Osteoblast (primary cell): Measurements from ENCODE around the gene MRPL36. TPM values are rescaled to one million over a fixed set of nuclear protein-coding genes. Genes with fewer than 3 reads are reported as not detected.

ENCODE experiments used
- DNase-seq: peaks from one replicate; pipeline ENCODE4 v3.0.0; 2011; ENCODE audit warnings: low spot score, mixed read lengths; ENCODE audit not compliant: insufficient read length; ENCODE audit errors: missing footprints
- H2AFZ ChIP-seq: 2 replicates; pipeline ENCODE4 v1.6.0; 2011; ENCODE audit warnings: mild to moderate bottlenecking, low read length
- H3K27ac ChIP-seq: 2 replicates; pipeline ENCODE4 v1.5.1; 2011; ENCODE audit warnings: mild to moderate bottlenecking, low read depth, low read length, moderate library complexity
- H3K27me3 ChIP-seq: 2 replicates; pipeline ENCODE4 v1.6.0; 2012; ENCODE audit warnings: mild to moderate bottlenecking, control low read depth, inconsistent platforms, low read length, moderate library complexity; ENCODE audit not compliant: insufficient read depth
- H3K36me3 ChIP-seq: 2 replicates; pipeline ENCODE4 v1.5.1; 2011; ENCODE audit warnings: mild to moderate bottlenecking, low read length, control low read depth, moderate library complexity; ENCODE audit not compliant: insufficient read depth
- H3K4me1 ChIP-seq: 2 replicates; pipeline ENCODE4 v1.5.1; 2011; ENCODE audit warnings: mild to moderate bottlenecking, low read length, control low read depth, moderate library complexity; ENCODE audit not compliant: insufficient read depth
- H3K4me2 ChIP-seq: 2 replicates; pipeline ENCODE4 v1.6.0; 2011; ENCODE audit warnings: mild to moderate bottlenecking, low read length; ENCODE audit not compliant: insufficient read depth
- H3K4me3 ChIP-seq: fragments of 200-600 bp; sonication (generic); 3 replicates; pipeline ENCODE4 v1.5.1; 2012; ENCODE audit warnings: mild to moderate bottlenecking, low read length, inconsistent platforms; ENCODE audit not compliant: insufficient read depth
- H3K79me2 ChIP-seq: 2 replicates; pipeline ENCODE4 v1.6.0; 2012; ENCODE audit warnings: mild to moderate bottlenecking, low read length, control low read depth, inconsistent platforms; ENCODE audit not compliant: insufficient read depth
- H3K9me3 ChIP-seq: 2 replicates; pipeline ENCODE4 v1.5.1; 2011; ENCODE audit warnings: low read depth, low read length, control low read depth
- H4K20me1 ChIP-seq: 2 replicates; pipeline ENCODE4 v1.6.0; 2012; ENCODE audit warnings: mild to moderate bottlenecking, low read length, control low read depth; ENCODE audit not compliant: insufficient read depth
- total RNA-seq: library from RNA; depleted of rRNA; stranded (reverse); fragments of >200 nt; gene quantifications from 2 replicates; pipeline ENCODE4 v1.2.3, GENCODE V29; 2012
- TF ChIP-seq, protein P1 (sequence below): IDR thresholded peaks from 2 replicates; pipeline ENCODE4 v1.5.1; 2011; ENCODE audit warnings: mild to moderate bottlenecking, low read depth, low read length, moderate library complexity; ENCODE audit errors: extremely low read depth

The MRPL36 gene
- total RNA-seq, 1 donor: 35.1 TPM

- Histone ChIP-seq H3K36me3 (no peaks in the 10 kb centered on the region), H3K27ac (no peak overlapping the region), H2AFZ (no peak overlapping the region), H3K4me3 (no peak overlapping the region), H3K4me1 (no peaks in the 10 kb centered on the region), H3K27me3 (peaks cover 29% of the 10 kb centered on the region), H4K20me1 (no peaks in the 10 kb centered on the region), H3K4me2 (no peak overlapping the region), H3K9me3 (no peaks in the 10 kb centered on the region), H3K79me2 (no peaks in the 10 kb centered on the region)
- TF ChIP-seq, protein P1, sequence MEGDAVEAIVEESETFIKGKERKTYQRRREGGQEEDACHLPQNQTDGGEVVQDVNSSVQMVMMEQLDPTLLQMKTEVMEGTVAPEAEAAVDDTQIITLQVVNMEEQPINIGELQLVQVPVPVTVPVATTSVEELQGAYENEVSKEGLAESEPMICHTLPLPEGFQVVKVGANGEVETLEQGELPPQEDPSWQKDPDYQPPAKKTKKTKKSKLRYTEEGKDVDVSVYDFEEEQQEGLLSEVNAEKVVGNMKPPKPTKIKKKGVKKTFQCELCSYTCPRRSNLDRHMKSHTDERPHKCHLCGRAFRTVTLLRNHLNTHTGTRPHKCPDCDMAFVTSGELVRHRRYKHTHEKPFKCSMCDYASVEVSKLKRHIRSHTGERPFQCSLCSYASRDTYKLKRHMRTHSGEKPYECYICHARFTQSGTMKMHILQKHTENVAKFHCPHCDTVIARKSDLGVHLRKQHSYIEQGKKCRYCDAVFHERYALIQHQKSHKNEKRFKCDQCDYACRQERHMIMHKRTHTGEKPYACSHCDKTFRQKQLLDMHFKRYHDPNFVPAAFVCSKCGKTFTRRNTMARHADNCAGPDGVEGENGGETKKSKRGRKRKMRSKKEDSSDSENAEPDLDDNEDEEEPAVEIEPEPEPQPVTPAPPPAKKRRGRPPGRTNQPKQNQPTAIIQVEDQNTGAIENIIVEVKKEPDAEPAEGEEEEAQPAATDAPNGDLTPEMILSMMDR: no peak
- DNase-seq: peak; percentile 52
Measured at GRCh38 chr5:1836176-1836890, 36.7 kb upstream of the MRPL36 start.

DNA sequence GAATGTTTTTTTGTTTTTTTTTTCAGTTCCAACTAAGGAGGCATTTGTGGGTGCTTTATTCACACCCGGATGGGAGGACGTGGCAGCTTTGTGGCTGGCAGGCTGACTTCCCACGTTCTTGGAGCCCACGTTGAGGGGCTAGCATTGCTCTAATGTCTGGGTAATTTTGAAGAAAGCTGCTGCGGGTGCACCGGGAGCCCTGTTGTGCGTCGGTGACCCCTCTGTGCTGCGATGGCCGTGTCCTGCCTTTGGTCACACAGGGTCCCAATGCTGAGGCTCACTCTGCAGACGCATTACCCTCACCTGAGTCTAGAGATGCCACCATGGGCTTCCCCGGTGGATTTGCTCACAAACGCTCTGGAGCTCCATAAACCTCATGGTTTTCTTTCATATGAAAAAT is 35.8 kb upstream of the MRPL36 start:
- Histone ChIP-seq H2AFZ (no peak overlapping the region), H3K27me3 (peaks cover 34% of the 10 kb centered on the region), H3K27ac (no peak overlapping the region), H4K20me1 (no peaks in the 10 kb centered on the region), H3K36me3 (no peaks in the 10 kb centered on the region), H3K4me3 (no peak overlapping the region), H3K79me2 (no peaks in the 10 kb centered on the region), H3K9me3 (no peaks in the 10 kb centered on the region), H3K4me2 (no peak overlapping the region), H3K4me1 (no peaks in the 10 kb centered on the region)
- DNase-seq: peak; percentile 29
- TF ChIP-seq, protein P1: no peak

- no peak overlapping the region for H2AFZ ChIP-seq
- no peak overlapping the region for H3K4me2 ChIP-seq
- no peaks in the 10 kb centered on the region for H3K4me1 ChIP-seq
- no peak overlapping the region for H3K27ac ChIP-seq
- TF ChIP-seq, protein P1: no peak
- H3K79me2 ChIP-seq: no peaks in the 10 kb centered on the region
- H3K4me3 ChIP-seq: no peak overlapping the region
- H3K9me3 ChIP-seq: no peaks in the 10 kb centered on the region
- no peaks in the 10 kb centered on the region for H3K36me3 ChIP-seq
- peak; percentile 51 for DNase-seq
- H3K27me3 ChIP-seq: peaks cover 34% of the 10 kb centered on the region
- no peaks in the 10 kb centered on the region for H4K20me1 ChIP-seq
Measured at GRCh38 chr5:1834721-1835429, 35.2 kb upstream of the MRPL36 start.

DNA sequence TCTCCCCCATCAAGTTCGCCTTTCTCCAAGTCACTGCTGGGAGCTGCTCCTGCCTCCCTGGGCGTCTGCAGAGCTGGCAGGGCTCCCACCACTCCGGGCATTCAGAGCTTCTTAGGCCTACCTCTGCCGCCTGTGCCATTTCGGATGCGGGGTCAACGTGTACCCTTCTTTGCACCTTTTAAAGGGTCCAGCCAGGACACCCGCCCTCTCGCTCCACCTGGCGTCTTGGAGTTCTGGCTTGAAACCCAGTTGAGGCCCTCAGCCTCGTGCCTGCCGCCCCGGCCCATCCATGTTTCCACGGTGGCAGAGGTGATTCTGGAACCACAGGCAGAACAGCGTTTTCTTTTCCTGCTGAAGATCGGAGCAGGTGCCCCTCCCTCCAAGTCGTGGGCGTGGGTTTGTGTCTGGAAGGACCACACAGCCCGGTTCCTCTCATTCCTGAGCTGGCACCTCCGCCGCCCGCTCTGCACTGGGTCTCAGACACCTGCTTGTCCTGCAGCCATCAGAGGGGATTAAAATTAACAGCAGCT is 34.5 kb upstream of the MRPL36 start:
- H3K4me1 ChIP-seq: no peaks in the 10 kb centered on the region
- H3K27me3 ChIP-seq: peaks cover 34% of the 10 kb centered on the region

More for the DNA sequence above, 34.5 kb upstream of the MRPL36 start:
- Histone ChIP-seq H3K9me3 (no peaks in the 10 kb centered on the region), H3K27ac (no peak overlapping the region), H3K36me3 (no peaks in the 10 kb centered on the region), H2AFZ (no peak overlapping the region), H3K4me2 (no peak overlapping the region), H3K4me3 (no peak overlapping the region), H3K79me2 (no peaks in the 10 kb centered on the region), H4K20me1 (no peaks in the 10 kb centered on the region)
- TF ChIP-seq, protein P1: no peak
- peak; percentile 68 for DNase-seq
